GM19238 (cell line): ENCODE measurements around the gene FAM120B.
"Not testable (repeated sequence)": the region's sequence is repeated elsewhere in the genome, so short reads cannot be mapped to it uniquely, and the experiment has no call there.

Experiments used
- DNase-seq: peaks from one replicate; pipeline ENCODE4 v3.0.0; 2011; ENCODE audit warnings: low spot score; ENCODE audit not compliant: insufficient read length

FAM120B gene

DNA sequence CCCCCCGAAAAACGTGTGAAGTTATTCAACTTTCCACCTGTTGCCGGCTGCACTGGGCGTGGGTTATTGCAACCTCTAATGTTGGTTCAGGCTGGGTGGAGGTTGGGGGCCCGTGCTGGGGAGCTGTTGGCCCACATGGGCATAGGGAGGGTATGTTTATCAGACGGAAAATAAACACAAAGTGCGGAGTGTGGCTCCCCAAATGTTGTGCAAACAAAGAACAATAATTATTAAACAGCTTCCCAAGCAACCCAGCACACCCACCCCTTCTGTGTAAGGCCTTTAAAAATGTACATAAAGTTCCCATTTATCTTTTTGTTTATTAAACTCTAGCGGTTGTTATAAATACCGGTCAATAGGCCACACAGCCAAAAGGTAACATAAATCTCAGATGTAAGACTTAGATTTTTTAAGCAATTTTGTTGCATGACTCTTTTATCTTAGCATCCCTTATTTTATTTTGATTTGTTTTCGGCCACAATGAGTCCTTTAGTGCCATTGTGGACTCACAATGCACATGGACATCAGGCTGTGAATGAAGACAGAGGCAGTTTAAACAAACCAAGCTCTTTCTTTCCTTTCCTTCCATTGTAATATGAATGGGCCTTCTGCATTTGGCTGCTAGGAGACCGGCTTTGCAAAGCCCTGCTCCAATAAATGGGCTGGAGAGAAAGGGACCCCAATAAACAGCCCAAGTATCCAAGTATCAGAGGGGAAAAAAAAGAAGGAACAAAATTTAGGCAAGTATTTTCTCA is 8.8 kb upstream of the FAM120B start:
- DNase-seq, result no peak

- no peak for DNase-seq
Observed at GRCh38 chr6:170298688-170299087, 7.9 kb upstream of the FAM120B start.

GRCh38 chr6:170301184-170301583 is 5.4 kb upstream of the FAM120B start:
- DNase-seq, result no peak

- no peak for DNase-seq
Observed at GRCh38 chr6:170305805-170306323, 694 bp upstream of the FAM120B start.

GRCh38 chr6:170307080-170307545 is 555 bp downstream of the FAM120B start:
- DNase-seq, result no peak

GRCh38 chr6:170308761-170309160 is 2.2 kb downstream of the FAM120B start:
- no peak for DNase-seq

- DNase-seq, result no peak
Observed at GRCh38 chr6:170311696-170312095, 5.1 kb downstream of the FAM120B start.

DNA sequence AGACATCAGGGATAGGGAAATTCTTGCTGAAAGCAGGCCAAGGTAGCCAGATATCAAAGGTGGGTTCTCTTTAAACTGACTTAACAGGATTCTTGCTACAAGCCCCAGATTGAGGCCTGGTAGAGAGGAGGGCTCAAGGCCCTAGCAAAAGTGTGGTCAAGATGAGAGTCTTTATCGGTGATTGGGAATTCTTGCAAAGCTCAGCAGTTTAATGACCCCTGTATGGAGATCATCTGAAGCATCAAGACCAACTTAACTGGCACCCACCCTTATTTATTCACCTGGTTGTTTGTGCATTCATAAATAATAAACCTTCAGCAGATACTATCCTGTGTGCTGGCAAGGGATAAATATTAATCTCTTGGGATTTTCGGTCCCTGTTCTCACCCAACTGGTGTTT is 6.3 kb downstream of the FAM120B start:
- DNase-seq, result no peak

GRCh38 chr6:170313716-170314295 is 7.2 kb downstream of the FAM120B start:
- no peak for DNase-seq

DNA sequence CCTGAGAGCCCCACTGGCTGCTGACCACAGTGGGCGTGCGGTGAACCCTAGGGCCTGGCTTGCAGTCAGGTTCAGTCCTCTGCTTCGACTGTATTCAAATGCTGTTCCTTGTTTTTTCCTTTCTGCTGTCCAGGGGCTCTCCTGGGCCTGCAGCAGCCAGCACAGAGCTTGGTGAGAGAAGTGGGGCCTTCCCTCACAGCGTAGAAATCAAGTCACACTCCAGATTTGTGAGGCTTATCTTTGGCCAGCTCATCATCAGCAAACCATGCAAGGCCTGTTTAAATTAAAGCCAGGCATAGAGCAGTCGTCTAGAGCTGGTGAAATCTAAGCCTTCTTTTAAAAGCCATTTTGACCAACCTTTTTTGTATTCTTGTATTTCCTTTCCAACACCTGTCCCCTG is 8.4 kb downstream of the FAM120B start:
- no peak for DNase-seq

- no peak for DNase-seq
Observed at GRCh38 chr6:170316071-170316470, 9.5 kb downstream of the FAM120B start.

DNA sequence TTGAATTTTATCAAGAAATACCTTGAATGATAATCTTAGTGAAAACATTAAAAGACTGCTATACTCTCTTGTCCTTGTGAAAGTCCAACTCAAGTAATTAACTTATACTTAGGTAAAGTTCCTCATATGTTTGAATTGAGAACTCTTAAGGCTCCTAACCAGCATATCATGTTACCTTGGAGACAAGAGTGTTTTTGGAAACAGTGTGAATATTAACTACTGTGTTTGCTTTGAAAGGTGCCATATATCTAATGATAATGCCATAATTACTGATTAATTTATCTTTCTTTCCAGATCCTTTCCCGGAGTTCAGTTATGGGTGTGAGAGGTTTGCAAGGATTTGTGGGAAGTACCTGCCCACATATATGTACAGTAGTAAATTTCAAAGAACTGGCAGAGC is 10.5 kb downstream of the FAM120B start:
- DNase-seq, result no peak

GRCh38 chr6:170317718-170318117 is 11.2 kb downstream of the FAM120B start:
- no peak for DNase-seq

DNA sequence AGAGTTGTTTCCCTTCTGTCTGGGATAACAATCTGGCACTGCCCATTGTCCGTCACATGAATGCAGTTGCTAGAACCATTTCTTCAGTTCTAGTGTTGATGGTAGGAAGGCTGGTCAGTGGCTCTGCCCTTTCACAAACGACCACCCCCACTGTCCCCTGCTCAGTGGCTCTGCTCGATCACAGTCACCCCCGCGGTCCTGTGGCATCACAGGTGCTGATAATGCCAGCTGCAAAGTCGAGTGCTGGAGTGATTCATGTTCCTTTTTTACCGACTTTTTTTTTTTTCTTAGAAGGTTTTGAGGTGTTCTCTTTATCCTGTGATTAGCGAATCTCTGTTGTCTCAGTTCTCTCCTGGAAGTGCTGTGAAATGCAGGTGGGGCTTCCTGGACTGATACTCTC is 22.8 kb downstream of the FAM120B start:
- no peak for DNase-seq

DNA sequence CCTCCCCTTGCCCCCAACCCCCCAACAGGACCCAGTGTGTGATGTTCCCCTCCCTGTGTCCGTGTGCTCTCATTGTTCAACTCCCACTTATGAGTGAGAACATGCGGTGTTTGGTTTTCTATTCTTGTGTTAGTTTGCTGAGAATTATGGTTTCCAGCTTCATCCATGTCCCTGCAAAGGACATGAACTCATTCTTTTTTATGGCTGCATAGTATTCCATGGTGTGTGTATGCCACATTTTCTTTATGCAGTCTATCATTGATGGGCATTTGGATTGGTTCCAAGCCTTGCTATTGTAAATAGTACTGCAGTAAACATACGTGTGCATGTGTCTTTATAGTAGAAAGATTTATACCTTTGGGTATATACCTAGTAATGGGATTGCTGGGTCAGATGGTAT is 28.6 kb downstream of the FAM120B start:
- DNase-seq, result not testable (repeated sequence)

- no peak for DNase-seq
Observed at GRCh38 chr6:170344631-170345576, 38.3 kb downstream of the FAM120B start.

- no peak for DNase-seq
Observed at GRCh38 chr6:170345662-170346061, 39.1 kb downstream of the FAM120B start.

DNA sequence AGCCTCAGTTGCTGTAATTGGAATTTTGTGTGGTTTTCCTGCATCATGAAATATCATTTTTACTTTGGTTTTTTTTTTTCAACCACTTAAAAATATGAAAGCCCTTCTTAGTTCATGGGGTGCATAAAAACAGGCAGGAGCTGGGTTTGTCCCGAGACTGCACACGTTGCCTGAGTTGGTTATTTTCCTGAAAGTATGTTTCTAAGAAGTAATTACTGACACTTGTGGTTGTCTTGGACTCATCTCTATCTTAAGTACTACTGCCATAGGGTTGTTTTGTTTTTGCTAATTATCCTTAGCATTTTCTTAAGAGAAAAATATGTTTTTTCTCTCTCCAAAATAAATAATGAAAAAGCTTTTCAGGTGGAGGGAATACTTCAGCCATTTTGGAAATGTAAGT is 40.1 kb downstream of the FAM120B start:
- DNase-seq, result no peak

GRCh38 chr6:170347091-170347490 is 40.5 kb downstream of the FAM120B start:
- DNase-seq, result no peak

GRCh38 chr6:170347975-170348374 is 41.4 kb downstream of the FAM120B start:
- DNase-seq, result no peak

- DNase-seq, result not testable (repeated sequence)
Observed at GRCh38 chr6:170351456-170351855, 44.9 kb downstream of the FAM120B start.

DNA sequence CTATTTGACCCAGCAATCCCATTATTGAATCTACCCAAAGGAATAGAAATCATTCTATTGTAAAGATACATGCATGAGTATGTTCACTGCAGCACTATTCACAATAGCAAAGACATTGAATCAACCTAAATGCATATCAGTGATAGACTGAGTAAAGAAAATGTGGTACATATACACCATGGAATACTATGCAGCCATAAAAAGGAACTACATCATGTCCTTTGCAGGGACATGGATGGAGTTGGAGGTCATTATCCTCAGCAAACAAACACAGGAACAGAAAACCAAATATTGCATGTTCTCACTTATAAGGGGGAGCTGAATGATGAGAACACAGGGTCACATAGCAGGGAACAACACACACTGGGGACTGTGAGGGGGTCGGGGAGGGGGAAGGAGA is 48.6 kb downstream of the FAM120B start:
- DNase-seq, result not testable (repeated sequence)
